SU-DHL-6 (cell line): ENCODE measurements around the gene GAPDHS.

Source experiments
- CTCF ChIP-seq: fragments of 200-600 bp; sonication (generic); IDR thresholded peaks from one replicate; pipeline ENCODE4 v1.5.1; 2017; ENCODE audit warnings: antibody characterized with exemption, mild to moderate bottlenecking, low read length, moderate library complexity; ENCODE audit not compliant: insufficient read depth, poor library complexity, severe bottlenecking
- EZH2phosphoT487 ChIP-seq: fragments of 200-600 bp; sonication (generic), shearing (Covaris generic); conservative IDR thresholded peaks from 2 replicates; pipeline ENCODE4 v1.6.1; 2018; ENCODE audit warnings: mild to moderate bottlenecking, antibody characterized with exemption, low read length, moderate library complexity, mixed read lengths

- TF ChIP-seq CTCF (no peak), EZH2phosphoT487 (no peak)
These were observed at the start of gene GAPDHS for GRCh38 chr19:35533201-35533821.
